Stomach (tissue), 9 donors: Measurements from ENCODE around the gene NACA2. TPM values are rescaled to one million over a fixed set of nuclear protein-coding genes. Genes with fewer than 3 reads are reported as not detected.

Source experiments
- DNase-seq, 2 donors: peaks; one replicate each; pipeline versions ENCODE4 v3.0.0 to v3.0.0-alpha.2; 2013 to 2019
- H3K27ac ChIP-seq, 5 donors: fragments of 200-600 bp in 4 of 5; sonication (generic) in 4 of 5; one replicate each; pipeline ENCODE4 v1.5.1; 2013 to 2019; ENCODE audit warnings: mild to moderate bottlenecking in 1 of 5, moderate library complexity in 1 of 5
- H3K27me3 ChIP-seq, 3 donors: fragments of 200-600 bp; sonication (generic); one replicate each; pipeline ENCODE4 v1.5.1; 2017 to 2019; ENCODE audit warnings: mixed run types in 1 of 3
- H3K36me3 ChIP-seq, 4 donors: fragments of 200-600 bp; sonication (generic); 1 replicate in 3 of 4; 2 replicates in 1 of 4; pipeline ENCODE4 v1.5.1; 2016 to 2019
- H3K4me1 ChIP-seq, 4 donors: fragments of 200-600 bp; sonication (generic); one replicate each; pipeline ENCODE4 v1.5.1; 2016 to 2019
- H3K4me3 ChIP-seq, 4 donors: fragments of 200-600 bp; sonication (generic) in 3 of 4; one replicate each; pipeline ENCODE4 v1.5.1; 2016 to 2019; ENCODE audit warnings: mild to moderate bottlenecking in 1 of 4
- H3K9me3 ChIP-seq, 4 donors: fragments of 200-600 bp; sonication (generic); one replicate each; pipeline ENCODE4 v1.5.1; 2016 to 2019
- EP300 ChIP-seq: sonication (generic); formaldehyde crosslinking; IDR thresholded peaks from one replicate; pipeline ENCODE4 v1.6.1; 2017; ENCODE audit warnings: antibody characterized with exemption
- POLR2A ChIP-seq, 4 donors: fragments of 450-650 bp; IDR thresholded peaks; one replicate each; pipeline ENCODE4 v1.6.1; 2016; ENCODE audit warnings: antibody characterized with exemption in 4 of 4, control low read depth in 2 of 4, mild to moderate bottlenecking in 1 of 4, moderate library complexity in 1 of 4
- POLR2AphosphoS5 ChIP-seq, 3 donors: sonication (generic); formaldehyde crosslinking; IDR thresholded peaks; one replicate each; pipeline ENCODE4 v1.6.1; 2016; ENCODE audit warnings: antibody characterized with exemption in 3 of 3
- WGBS, 5 donors: extraction: QIAGEN DNeasy Blood & Tissue Kit in 3 of 5; methylation state at CpG; one replicate each; pipeline versions ENCODE4 v1.1.5 to v1.1.7; 2013 to 2018; 5-methylcytosine and 5-hydroxymethylcytosine counted together
- intact Hi-C: fragments of 100-400 bp; cut with DNase I; formaldehyde crosslinking; loops from one replicate; pipeline ENCODE4 v1.15.1; 2023; ENCODE audit warnings: low total_unique reads
- polyA plus RNA-seq, 3 donors: library from polyadenylated mRNA; stranded (reverse); fragments of 200-250 nt; gene quantifications; one replicate each; pipeline ENCODE4 v1.2.3, GENCODE V29; 2013
- total RNA-seq, 5 donors: library from RNA; depleted of rRNA; stranded (reverse); fragments of >200 nt; gene quantifications; one replicate each; pipeline versions ENCODE4 v1.1.0 to v1.2.3, GENCODE V29; 2014 to 2016
- TF ChIP-seq, protein P1 (sequence below), 7 experiments: fragments of 450-650 bp in 4 of 7; fragments of 200-600 bp in 3 of 7; sonication (generic) in 3 of 7; IDR thresholded peaks; one replicate each; pipeline ENCODE4 v1.5.1; 2016 to 2019; ENCODE audit warnings: antibody characterized with exemption in 7 of 7, control low read depth in 2 of 7, mild to moderate bottlenecking in 1 of 7
- donor health status: healthy with polysubstance abuse.
- donor health status: Bipolar disorder and iron deficiency.
- donor health status: healthy.

NACA2 gene
- total and polyA plus RNA-seq, 8 donors: 0.28 TPM; not detected in 7

DNA sequence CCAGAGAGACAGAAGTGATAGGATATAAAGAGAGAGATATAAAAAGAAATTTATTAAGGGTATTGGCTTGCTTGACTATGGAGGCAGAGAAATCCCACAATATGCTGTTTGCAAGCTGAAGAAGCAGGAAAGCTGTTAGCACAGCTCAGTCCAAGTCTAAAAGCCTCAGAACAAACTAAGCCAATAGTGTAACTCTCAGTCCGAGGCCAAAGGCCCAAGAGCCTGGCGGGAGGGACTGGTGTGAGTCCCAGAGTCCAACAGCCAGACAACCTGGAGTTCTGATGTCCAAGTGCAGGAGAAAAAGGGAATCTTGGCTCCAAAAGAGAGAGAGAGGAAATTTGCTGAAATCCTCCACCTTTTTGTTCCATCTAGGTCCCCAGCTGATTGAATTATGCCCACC is 30.3 kb upstream of the NACA2 start:
- Histone ChIP-seq H3K27ac (no peak overlapping the region), H3K9me3 (peaks cover 4 to 21% (median 12%) of the 10 kb centered on the region in 4 donors), H3K4me3 (no peak overlapping the region), H3K4me1 (no peaks in the 10 kb centered on the region), H3K27me3 (peaks cover 0 to 5% (median 0%) of the 10 kb centered on the region in 3 donors), H3K36me3 (no peaks in the 10 kb centered on the region)
- TF ChIP-seq POLR2AphosphoS5 (IDR thresholded peaks at IDR 0.05) (no peak), EP300 (no peak), POLR2A (IDR thresholded peaks at IDR 0.05) (no peak)
- TF ChIP-seq, protein P1, sequence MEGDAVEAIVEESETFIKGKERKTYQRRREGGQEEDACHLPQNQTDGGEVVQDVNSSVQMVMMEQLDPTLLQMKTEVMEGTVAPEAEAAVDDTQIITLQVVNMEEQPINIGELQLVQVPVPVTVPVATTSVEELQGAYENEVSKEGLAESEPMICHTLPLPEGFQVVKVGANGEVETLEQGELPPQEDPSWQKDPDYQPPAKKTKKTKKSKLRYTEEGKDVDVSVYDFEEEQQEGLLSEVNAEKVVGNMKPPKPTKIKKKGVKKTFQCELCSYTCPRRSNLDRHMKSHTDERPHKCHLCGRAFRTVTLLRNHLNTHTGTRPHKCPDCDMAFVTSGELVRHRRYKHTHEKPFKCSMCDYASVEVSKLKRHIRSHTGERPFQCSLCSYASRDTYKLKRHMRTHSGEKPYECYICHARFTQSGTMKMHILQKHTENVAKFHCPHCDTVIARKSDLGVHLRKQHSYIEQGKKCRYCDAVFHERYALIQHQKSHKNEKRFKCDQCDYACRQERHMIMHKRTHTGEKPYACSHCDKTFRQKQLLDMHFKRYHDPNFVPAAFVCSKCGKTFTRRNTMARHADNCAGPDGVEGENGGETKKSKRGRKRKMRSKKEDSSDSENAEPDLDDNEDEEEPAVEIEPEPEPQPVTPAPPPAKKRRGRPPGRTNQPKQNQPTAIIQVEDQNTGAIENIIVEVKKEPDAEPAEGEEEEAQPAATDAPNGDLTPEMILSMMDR (IDR thresholded peaks at IDR 0.05): no peak
- 83 to 98% (median 90%) methylated on average over 2 of the region's 2 CpGs for WGBS, 5 donors
- DNase-seq: no peak
- intact Hi-C loops: no loop called here

DNA sequence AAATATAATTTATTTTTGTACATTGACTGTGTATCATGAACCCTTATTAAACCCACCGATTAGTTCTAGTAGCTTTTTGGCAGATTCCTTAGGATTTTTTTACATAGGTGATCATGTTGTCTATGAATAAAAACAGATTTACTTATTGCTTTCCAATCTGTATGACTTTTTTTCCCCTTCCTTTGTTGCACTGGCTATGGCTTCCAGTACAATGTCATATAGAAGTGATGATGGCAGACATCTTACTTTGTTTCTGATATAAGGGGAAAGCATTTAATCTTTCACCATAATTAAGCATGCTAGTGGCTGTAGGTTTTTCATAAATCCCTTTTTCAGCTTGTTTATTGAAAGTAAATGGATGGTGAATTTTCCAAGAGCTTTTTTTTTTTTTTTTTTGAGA is 28.9 kb upstream of the NACA2 start:
- DNase-seq: no peak
- Histone ChIP-seq H3K4me1 (no peaks in the 10 kb centered on the region), H3K9me3 (peaks cover 4 to 21% (median 12%) of the 10 kb centered on the region in 4 donors), H3K36me3 (no peaks in the 10 kb centered on the region), H3K27me3 (no peaks in the 10 kb centered on the region), H3K4me3 (no peak overlapping the region), H3K27ac (no peak overlapping the region)
- TF ChIP-seq POLR2AphosphoS5 (IDR thresholded peaks at IDR 0.05) (no peak), POLR2A (IDR thresholded peaks at IDR 0.05) (no peak)
- TF ChIP-seq, protein P1 (IDR thresholded peaks at IDR 0.05): no peak
- intact Hi-C loops: no loop called here
- WGBS, 5 donors: 89 to 98% (median 96%) methylated on average over 1 of the region's 1 CpG

DNA sequence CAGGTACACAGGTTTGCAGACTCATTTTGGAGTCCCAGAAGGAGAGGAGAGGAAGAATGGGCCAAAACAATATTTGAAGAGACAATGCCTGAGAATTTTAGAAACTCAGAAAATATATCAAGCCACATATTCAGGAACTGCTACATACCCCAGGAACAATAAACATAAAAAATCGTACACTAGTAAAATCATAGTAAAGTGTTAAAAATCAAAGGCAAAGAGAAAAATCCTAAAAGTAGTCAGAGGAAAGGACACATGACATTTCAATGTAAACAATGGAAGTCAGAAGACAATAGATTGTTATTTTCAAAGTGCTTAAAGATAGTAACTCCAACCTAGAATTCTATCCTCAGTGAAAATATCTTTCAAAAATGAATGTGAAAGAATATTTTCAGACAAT is 28.5 kb upstream of the NACA2 start:
- intact Hi-C loops: no loop called here
- no peaks in the 10 kb centered on the region for H3K36me3 ChIP-seq
- no peak overlapping the region for H3K4me3 ChIP-seq
- no peaks in the 10 kb centered on the region for H3K27me3 ChIP-seq
- no peak for DNase-seq
- peaks cover 4 to 21% (median 12%) of the 10 kb centered on the region in 4 donors for H3K9me3 ChIP-seq
- no peaks in the 10 kb centered on the region for H3K4me1 ChIP-seq
- no peak for TF ChIP-seq POLR2AphosphoS5 (IDR thresholded peaks at IDR 0.05)
- no peak for TF ChIP-seq POLR2A (IDR thresholded peaks at IDR 0.05)
- TF ChIP-seq, protein P1 (IDR thresholded peaks at IDR 0.05): no peak
- TF ChIP-seq EP300: no peak
- H3K27ac ChIP-seq: no peak overlapping the region
- 87 to 89% (median 88%) methylated on average over 1 of the region's 1 CpG for WGBS, 5 donors

DNA sequence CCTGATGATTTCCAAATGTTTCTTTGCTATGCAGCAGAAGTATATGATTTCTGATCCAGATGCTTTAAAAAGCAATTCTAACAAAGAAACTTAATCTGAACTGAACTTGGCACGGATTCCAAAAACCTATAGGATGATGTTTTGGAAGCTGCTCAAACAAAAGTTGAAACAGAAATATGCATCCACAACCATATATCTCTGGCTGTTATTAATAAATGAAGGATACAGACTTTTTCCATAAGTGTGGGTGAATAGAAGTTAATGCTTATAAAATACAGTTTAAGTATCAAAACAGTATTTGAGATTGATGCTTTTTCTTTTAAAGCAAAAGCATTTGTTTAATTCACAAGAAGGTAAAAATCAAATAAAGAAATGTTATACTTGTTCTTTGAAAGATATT is 27.9 kb upstream of the NACA2 start:
- intact Hi-C loops: no loop called here
- no peaks in the 10 kb centered on the region for H3K4me1 ChIP-seq
- H3K27me3 ChIP-seq: no peaks in the 10 kb centered on the region
- no peak for DNase-seq
- no peaks in the 10 kb centered on the region for H3K36me3 ChIP-seq
- H3K27ac ChIP-seq: no peak overlapping the region
- WGBS, 5 donors: 80 to 92% (median 87%) methylated on average over 1 of the region's 1 CpG
- H3K9me3 ChIP-seq: peaks cover 4 to 21% (median 12%) of the 10 kb centered on the region in 4 donors
- TF ChIP-seq, protein P1 (IDR thresholded peaks at IDR 0.05): no peak
- TF ChIP-seq EP300: no peak
- TF ChIP-seq POLR2A (IDR thresholded peaks at IDR 0.05): no peak
- no peak for TF ChIP-seq POLR2AphosphoS5 (IDR thresholded peaks at IDR 0.05)
- no peak overlapping the region for H3K4me3 ChIP-seq
